Right atrium auricular region (tissue), 2 donors: Measurements from ENCODE around the gene KIAA2012. TPM values are rescaled to one million over a fixed set of nuclear protein-coding genes. Genes with fewer than 3 reads are reported as not detected.
A peak's percentile ranks its signal among the peaks of the same experiment; 100 is the strongest.
"Not testable (repeated sequence)": the region's sequence is repeated elsewhere in the genome, so short reads cannot be mapped to it uniquely, and the experiment has no call there.

Experiments
- DNase-seq: peaks from one replicate; pipeline ENCODE4 v3.0.0-alpha.2; 2019; ENCODE audit warnings: low spot score
- H3K27ac ChIP-seq, 2 donors: fragments of 200-600 bp; sonication (generic); 1 replicate in 1 of 2; 2 replicates in 1 of 2; pipeline ENCODE4 v1.5.1; 2016 to 2019
- H3K27me3 ChIP-seq, 2 donors: fragments of 200-600 bp; sonication (generic); one replicate each; pipeline versions ENCODE4 v1.5.1 to v1.6.0; 2017 to 2019
- H3K36me3 ChIP-seq: fragments of 200-600 bp; sonication (generic); one replicate; pipeline ENCODE4 v1.5.1; 2016
- H3K4me1 ChIP-seq, 2 donors: fragments of 200-600 bp; sonication (generic); one replicate each; pipeline versions ENCODE4 v1.5.1 to v1.6.0; 2017 to 2019
- H3K4me3 ChIP-seq, 2 donors: fragments of 200-600 bp; sonication (generic); 1 replicate in 1 of 2; 2 replicates in 1 of 2; pipeline ENCODE4 v1.5.1; 2017 to 2019; ENCODE audit warnings: mild to moderate bottlenecking in 1 of 2, moderate library complexity in 1 of 2
- H3K9me3 ChIP-seq, 2 donors: fragments of 200-600 bp; sonication (generic); one replicate each; pipeline ENCODE4 v1.5.1; 2019
- total RNA-seq, 2 donors: library from RNA; depleted of rRNA; stranded (reverse); fragments of >200 nt; gene quantifications; one replicate each; pipeline ENCODE4 v1.1.0, GENCODE V29; 2016
- TF ChIP-seq, protein P1 (sequence below), 2 donors: fragments of 200-600 bp; sonication (generic); IDR thresholded peaks; one replicate each; pipeline ENCODE4 v1.5.1; 2019; ENCODE audit warnings: antibody characterized with exemption in 2 of 2

Gene KIAA2012
- total RNA-seq, 2 donors from 2014 or later, result not detected

DNA sequence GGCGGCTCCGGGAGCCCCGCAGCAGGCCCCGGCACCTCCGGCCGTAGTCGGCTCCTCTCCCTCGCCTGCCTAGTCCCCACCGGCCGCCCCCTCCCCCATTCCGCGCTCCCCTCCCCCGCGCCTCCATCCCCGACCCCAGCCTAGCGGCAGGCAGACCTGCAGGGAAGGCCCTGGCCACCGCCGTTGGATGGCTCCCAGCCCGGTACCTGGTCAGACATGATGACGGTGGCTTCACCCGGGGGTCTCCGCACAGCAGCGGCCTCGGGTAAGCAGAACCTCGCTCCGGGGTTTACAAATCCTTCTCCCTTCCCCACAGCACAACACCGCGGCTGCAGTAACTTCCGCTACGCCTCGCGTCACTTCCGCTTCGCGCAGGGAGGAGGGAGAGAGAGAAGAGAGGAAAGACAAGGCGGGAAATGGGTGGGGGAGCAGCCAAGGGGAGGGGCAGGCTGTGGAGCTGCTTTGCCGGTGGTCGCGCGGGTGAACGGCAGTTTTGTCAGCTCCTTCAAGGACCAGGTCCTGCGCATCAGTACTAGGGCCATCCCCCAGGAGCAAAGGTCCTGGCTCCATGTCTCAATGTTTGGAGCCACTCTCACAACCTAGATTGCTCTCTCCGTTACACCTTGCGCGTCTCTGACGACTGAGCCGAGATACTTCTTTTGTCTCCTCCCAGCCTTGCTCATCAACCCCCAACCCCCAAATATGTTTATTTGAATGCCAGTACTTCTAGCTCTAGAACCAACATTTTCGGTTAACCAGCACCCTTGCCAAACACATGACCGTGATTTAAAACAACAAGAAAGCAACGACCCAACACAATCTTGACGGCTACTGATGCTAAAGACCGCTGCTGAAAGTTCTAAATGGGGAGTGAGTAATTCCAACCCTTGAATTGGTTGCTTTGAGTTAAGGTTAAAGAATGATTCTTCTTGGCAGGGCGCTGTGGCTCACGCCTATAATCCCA, 165.5 kb downstream of the KIAA2012 start, which contains the start of gene SUMO1:
SUMO1 (minus strand) TSS at position 364 of the 964 bp plus-strand sequence; CDS start at position 218, 146 bp downstream.
- H3K36me3 ChIP-seq, result no peaks in the 10 kb centered on the region
- peak; percentile 89 for DNase-seq
- H3K27ac ChIP-seq, result peak within 1 kb of the TSS; percentile 88 to 95
- no peaks in the 10 kb centered on the region for H3K9me3 ChIP-seq
- TF ChIP-seq, protein P1, sequence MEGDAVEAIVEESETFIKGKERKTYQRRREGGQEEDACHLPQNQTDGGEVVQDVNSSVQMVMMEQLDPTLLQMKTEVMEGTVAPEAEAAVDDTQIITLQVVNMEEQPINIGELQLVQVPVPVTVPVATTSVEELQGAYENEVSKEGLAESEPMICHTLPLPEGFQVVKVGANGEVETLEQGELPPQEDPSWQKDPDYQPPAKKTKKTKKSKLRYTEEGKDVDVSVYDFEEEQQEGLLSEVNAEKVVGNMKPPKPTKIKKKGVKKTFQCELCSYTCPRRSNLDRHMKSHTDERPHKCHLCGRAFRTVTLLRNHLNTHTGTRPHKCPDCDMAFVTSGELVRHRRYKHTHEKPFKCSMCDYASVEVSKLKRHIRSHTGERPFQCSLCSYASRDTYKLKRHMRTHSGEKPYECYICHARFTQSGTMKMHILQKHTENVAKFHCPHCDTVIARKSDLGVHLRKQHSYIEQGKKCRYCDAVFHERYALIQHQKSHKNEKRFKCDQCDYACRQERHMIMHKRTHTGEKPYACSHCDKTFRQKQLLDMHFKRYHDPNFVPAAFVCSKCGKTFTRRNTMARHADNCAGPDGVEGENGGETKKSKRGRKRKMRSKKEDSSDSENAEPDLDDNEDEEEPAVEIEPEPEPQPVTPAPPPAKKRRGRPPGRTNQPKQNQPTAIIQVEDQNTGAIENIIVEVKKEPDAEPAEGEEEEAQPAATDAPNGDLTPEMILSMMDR (IDR thresholded peaks at IDR 0.05), result peak in 1 of 2 donors; percentile 5
- peak within 1 kb of the TSS; percentile 80 to 96 for H3K4me3 ChIP-seq
- H3K4me1 ChIP-seq, result peaks cover 0 to 20% of the 10 kb centered on the region in 2 donors
- no peaks in the 10 kb centered on the region for H3K27me3 ChIP-seq

DNA sequence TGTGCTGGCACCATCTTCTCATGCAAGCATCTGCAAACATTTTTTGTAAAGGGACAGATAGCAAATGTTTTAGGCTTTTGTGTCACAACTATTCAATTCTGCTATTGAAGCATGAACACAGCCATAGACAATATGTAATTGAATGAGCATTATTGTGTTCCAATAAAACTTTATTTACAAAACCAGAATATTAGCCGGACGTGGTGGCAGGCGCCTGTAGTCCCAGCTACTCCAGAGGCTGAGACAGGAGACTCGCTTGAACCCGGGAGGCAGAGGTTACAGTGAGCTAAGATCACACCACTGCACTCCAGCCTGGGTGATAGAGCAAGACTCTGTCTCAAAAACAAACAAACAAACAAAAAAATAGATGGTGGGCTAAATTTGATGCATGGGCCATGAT, 174.7 kb downstream of the KIAA2012 start:
- H3K27ac ChIP-seq, DNase-seq: not testable (repeated sequence)

DNA sequence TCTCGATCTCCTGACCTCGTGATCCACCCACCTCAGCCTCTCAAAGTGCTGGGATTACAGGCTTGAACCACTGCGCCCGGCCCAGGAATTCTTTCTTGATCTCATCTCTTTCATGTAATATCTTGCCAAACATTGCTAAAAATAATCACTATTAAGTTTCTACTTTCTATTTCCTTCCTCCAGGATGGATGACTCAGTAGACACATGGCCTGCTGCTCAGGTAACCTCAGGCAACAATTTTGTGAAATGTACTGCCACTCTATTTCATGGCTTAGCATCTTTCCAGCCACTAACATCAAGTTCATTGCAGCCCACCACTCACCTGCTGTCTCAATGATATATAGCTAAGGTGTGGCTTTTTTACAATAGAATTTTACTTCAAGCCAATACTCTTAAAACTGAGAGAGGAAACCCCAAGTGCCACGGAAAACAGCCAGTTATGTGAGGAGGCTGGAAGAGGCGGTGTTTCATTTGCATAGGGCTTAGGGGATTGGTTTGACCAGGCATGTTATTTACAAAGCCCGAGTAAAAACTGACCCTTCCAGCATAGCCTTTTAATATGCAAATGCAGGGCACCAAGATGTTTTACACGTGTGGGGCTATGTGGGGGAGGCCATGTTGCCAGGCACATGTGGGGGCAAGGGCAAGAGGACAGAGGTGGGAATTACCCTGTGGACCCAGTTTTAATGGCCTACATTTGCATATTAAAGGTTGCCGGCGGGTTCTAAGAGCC, 176.6 kb downstream of the KIAA2012 start:
- Histone ChIP-seq H3K9me3 (no peaks in the 10 kb centered on the region), H3K36me3 (no peaks in the 10 kb centered on the region), H3K27ac (no peak overlapping the region), H3K4me3 (no peak overlapping the region), H3K4me1 (no peaks in the 10 kb centered on the region), H3K27me3 (no peaks in the 10 kb centered on the region)
- TF ChIP-seq, protein P1 (IDR thresholded peaks at IDR 0.05), result no peak
- no peak for DNase-seq

More for the DNA sequence above, 174.7 kb downstream of the KIAA2012 start:
- not testable (repeated sequence) for H3K27me3 ChIP-seq, H3K36me3 ChIP-seq, H3K4me3 ChIP-seq, H3K4me1 ChIP-seq, H3K9me3 ChIP-seq

DNA sequence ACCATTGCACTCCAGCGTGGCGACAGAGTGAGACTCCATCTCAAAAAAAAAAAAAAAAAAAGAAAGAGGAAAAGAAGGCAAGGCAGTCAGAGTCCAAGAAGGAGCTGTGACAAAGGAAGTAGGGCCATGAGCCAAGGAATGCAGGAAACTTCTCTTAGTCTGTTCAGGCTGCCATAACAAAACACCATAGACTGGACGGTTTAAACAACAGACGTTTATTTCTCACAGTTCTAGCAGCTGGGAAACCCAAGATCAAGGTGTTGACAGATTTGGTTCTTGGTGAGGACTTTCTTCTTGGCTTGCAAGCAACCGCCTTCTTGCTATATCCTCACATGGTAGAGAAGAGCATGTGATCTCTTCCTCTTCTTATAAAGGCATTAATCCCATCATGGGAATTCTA, 178.4 kb downstream of the KIAA2012 start:
- TF ChIP-seq, protein P1 (IDR thresholded peaks at IDR 0.05), result no peak
- no peaks in the 10 kb centered on the region for H3K9me3 ChIP-seq
- no peaks in the 10 kb centered on the region for H3K27me3 ChIP-seq
- H3K4me1 ChIP-seq, result no peaks in the 10 kb centered on the region
- no peaks in the 10 kb centered on the region for H3K36me3 ChIP-seq
- no peak for DNase-seq
- no peak overlapping the region for H3K27ac ChIP-seq
- no peak overlapping the region for H3K4me3 ChIP-seq

Other genes with a start within 250 kb of the KIAA2012 start
- gene FZD7, start 39.4 kb upstream of the KIAA2012 start, total RNA-seq, result 10 to 100 TPM; 14.1 to 24.5 TPM
- gene SUMO1, start 165.3 kb downstream of the KIAA2012 start, total RNA-seq, result 10 to 100 TPM; 42.9 to 53.2 TPM
- gene NOP58, start 192.5 kb downstream of the KIAA2012 start, total RNA-seq, result 10 to 100 TPM; 17.4 to 18.9 TPM